Measurements from ENCODE around the gene LRP5.

Gene LRP5

DNA sequence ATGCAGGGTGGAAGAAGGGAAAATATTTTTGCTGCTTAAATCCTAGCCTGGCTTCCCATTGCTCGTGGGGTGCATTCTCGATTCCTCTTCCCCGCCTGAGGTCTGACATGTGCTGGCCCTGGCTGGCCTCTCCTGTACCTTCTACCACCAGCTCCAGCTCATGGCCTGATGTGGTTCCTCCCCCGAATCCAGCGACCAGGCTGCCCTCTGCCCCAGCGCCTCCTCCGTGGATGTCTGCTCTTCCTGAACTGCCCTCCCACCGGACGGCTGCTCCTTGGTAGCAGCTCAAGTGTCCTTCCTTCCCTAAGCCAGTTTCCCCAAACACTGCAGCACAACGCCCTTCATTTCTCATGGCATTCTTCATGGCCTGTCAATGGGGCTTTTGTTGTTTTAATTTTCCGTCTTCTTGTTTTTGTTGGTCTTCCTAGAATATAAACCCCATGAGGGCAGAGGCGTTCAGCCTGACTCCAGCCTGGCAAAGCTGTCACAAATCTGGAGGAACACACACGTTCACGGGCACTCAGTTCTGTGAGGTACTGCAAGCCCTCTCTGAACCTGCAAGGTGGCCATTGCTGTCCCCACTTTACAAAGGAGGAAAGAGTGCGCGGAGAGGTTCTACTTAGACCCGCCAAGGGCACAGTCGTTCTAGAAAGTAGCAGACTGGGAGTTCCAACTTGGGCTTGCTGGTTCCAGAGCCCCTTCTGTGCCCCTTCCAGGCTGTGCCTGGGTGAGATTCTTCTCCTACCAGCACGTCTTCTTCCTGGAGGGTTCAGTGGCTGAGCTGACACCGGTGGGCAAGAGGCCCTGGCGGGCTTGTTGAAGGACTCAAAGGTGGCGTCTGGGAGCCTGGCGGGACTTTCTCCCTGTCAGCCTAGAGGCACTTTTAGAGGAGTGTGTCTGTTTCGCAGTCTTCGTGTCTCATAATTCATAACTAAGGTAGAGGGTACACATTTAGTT is 953 bp upstream of the LRP5 start:
- DNase-seq: no peak

DNA sequence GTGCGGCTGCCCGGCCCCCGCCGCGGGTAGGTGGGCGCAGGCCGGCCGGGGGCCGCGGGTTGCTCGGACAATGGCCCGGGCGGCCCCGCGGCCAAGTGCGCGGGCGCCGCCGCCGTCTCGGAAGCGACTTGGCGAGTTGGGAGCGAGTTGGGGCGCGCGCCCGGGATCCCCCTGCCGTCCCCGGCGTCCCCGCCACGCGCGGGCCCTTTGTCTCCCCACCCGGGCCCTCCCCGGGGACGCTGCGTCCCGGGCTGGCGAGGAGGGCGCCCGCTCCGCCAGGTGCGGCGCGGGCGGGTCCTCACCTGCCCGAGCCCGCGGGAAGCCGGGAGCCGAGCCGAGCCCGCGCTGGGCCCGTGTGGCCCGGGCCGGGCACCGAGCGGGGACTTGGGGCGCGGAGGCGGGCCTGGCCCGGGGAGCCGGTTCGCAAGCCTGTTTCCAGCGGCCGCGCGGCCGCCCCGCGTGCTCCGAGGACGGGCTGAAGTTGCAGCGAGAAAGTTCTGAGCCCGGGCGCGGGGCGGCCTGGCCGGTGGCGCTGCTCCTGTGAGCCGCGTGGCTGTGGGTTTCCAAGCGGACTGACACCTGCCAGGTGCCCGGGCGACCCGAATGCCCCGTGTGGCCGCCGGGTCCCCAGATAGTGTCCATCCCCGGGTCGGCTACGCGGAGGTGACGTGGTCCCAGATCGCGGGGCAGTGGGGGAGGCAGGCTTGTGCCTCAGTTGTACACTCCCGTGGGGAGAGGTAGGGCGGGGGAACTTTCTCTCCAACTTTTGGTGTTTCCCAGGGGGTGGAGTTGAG is 586 bp downstream of the LRP5 start:
- DNase-seq: no peak

DNA sequence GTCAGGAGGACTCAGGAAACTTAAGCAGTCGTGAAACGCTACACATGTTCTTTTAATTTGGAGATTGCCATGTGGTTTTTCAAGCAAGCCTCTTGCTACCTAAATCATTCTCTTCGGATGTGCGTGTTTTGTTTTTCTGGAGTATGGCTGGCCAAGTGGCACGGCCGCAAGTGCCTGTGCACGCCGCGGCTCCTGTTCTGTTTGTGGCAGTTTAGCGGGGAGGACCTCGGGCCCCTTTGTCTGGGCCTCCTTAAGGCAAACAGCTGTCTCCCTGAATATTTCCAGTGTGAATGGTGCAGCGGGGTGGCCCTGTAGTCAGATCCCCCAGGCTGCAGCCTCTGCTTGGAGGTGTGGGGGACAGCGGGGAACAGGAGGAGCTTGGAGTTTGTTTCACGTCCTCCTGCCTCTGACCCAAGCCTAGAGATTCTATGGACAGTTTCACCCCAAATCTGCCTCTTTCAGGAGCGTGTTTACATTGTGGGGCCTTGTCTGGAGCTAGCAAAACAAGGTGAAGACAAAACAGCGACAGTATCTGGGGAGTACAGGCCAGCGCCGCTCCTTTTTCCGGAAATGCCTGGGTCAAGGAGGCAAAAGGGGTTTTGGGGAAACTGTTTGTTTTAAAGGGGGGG is 1.3 kb downstream of the LRP5 start:
- no peak for DNase-seq

DNA sequence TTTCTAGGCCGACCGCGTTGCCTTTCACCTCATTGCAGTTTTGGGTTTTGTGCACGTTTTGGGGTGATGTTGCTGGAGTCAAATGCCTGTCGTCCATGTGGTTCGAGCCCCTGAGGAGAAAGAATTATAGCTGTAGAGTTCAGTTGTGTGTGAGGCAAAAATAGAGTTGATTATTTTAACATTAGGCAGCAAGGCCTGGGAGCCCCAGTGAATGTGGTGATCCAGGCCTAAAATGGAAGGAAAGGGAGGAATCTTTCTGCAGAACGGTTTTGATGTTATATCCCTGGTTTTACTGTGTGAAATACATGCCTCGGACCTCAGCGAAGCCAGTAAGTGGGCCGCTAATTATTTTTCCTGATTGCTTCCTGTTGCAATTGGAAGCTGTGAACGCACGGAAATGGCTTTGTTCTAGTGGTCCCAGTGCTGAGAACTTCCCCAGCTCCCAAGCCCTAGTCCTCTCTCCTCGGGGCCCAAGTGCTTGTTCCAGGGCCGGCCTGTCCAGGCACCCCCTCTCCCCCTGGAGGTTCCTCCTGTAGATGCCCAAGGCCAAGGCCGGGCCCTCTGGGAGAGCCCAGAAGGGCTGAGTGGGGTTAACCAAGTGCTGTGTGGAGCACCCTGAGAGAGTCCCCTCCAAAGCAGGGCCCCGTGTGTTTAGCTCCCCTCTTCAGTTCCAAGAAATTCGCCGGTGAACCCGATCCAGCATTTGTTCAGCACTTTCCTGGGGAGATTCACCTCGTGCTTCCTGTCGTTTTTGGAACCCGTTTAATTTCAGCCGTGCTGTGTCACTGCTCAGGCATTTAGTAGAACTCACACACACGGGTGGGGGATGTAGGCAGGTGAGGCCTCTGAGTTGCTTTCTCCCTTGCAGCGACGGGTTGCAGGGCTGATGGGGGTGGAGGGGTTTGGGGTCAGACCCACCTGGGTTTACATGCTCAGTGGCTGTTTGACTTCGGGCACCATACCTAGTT is 2.1 kb downstream of the LRP5 start:
- DNase-seq: no peak

DNA sequence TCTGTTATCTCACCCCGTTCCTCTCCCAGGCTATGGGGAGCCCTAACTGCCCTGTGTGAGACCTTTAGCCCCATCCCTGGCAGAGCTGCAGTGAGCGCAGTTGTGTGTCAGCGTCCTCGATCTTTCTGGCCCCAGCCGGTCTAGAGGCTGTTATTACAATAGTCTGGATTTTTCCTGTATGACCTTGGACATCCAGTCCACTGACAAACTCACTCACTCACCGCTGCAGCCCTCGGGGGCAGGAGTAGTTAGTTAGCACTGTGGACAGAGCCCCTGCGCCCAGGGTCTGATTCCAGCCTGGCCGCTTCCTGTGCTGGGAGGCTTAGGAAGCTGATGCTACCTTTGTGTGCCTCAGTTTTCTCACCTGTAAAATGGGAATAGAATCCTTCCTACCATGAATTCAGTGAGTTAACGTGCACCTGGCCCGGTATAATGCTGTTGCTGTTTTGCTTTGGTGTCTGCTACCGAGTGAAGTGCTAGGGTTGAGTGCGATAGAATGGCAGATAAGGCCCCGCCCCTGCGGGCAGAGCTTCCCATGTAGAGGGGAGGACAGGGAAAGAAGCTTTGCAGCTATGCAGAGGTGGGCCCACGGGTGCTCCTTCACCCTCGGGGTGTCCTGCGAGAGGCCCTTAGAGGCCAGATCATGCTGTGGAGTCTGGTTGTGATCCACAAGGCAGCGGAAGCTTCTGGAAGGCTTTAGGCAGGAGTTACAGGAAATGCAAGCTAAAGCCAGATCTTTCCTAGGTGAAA is 3.0 kb downstream of the LRP5 start:
- no peak for DNase-seq

DNA sequence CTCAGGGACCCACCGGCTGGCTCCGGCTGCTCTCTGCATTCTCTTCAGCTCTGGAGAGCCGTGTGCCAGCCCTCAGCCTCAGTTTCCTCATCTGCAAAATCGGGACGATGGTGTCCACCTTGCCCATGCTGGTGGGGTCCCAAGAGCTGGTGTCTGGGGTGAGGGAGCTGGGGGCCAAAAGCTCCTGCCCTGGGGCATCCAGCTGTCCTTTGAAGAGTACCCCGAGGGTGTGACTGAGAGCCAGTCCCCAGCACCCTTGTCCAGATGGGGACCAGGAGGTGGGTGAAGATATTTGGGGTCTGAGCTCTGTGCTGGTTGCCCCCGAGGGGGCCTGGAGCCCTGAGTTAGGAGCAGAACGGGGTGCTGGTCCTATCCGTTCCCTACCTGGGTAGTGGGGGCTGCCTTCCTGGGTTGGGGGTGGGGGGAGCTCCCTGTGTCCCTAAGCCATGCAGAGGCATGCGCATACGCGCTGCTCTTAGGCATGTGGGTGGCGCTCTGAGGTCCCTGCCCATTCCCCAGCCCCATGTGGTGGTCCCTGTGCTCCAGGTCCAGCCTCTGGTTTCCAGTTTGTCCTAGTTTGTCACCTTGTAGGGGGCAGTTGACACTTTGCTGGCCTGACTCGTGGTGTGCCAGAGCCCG is 4.9 kb downstream of the LRP5 start:
- DNase-seq: no peak

DNA sequence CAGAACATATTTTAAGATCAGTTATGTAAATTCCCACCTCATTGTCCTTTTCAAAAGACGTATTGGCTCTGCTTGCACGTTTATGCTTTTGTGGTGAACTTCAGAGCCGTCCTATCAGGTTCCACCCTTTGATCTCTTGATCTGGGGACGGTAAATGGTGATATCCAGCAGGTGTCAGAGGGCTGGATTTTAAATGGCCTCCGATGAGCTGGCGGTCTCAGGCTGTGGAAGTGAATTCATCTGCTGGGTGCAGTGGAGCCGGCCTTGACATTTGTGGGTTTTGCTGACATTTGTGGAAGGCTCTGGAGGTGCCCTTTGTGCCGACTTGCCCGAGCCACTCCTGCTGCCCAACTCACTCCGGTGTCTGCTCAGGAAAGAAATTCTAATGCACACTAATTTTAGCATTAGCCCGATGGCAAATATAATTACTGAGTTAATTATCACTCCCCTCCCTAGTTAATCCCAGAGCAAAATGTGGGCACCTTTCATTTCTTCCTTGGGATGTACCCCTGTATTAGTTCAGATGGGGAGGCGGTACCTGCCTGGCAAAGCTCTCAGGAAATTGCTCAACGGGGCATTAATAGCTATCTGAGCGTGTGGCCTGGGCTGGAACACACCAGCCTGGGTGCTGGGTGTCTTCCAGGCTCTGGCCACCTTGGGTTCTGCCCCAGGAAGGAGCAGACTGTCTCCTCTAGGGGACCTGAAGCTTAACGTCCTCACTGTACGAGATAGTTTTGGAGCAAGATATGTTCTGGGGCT is 9.1 kb downstream of the LRP5 start:
- no peak for DNase-seq

DNA sequence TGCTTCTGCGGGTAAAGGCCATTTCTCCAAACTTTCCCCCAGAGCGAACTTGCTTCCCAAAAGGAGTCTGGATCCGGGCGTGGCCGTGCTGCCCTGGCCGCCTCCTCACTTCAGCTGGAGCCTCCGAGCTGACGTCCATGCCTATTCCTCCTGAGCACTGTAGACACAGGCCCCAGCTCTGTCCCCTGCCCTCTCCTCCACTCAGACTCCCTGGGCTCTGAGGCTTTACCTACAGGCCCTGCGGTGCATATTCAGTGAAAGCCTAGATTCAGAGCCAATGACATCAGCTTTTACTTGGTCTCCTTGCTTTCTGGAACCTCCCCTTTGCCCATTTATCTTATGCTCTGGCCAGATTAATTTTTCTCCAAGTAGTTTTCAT is 9.7 kb downstream of the LRP5 start:
- no peak for DNase-seq

DNA sequence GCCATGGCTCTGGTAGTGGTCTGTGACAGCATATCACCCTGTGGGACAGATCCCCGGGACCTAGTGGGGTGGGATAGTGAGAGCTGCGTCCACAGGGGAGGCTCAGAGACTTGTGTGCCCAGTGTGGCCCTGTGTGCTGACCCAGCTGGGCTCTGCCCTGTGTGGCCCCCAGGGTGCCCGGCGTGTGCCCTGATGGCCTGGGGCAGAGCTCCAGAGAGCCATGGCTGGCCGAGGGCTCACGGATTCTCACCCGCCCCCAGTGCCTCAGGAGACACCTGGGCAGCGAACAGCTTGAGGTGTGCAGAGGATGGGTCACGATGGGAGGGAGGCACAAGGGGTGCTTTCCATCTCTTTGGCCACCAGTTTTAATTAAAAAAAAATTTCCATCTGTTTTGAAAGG is 11.8 kb downstream of the LRP5 start:
- DNase-seq: no peak

DNA sequence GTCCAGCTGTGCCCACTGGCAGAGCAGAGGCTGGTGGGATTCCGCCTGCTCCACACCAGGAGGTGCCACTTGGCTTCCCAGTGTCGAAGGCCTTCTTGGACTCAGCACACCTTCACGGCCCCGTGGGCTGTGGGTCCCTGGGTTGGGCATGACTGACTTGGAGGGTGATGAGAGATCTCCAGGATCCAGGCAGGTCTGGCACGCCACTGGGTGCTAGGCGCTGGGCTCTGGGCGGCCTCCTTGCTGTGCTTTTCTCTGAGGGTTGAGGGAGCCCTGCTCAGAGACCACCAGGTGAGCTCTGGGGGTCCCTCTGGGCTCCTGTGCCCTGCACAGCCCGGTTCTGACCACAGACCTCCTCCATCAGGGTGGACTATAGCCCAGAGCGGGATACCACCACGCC is 12.3 kb downstream of the LRP5 start:
- DNase-seq: no peak

DNA sequence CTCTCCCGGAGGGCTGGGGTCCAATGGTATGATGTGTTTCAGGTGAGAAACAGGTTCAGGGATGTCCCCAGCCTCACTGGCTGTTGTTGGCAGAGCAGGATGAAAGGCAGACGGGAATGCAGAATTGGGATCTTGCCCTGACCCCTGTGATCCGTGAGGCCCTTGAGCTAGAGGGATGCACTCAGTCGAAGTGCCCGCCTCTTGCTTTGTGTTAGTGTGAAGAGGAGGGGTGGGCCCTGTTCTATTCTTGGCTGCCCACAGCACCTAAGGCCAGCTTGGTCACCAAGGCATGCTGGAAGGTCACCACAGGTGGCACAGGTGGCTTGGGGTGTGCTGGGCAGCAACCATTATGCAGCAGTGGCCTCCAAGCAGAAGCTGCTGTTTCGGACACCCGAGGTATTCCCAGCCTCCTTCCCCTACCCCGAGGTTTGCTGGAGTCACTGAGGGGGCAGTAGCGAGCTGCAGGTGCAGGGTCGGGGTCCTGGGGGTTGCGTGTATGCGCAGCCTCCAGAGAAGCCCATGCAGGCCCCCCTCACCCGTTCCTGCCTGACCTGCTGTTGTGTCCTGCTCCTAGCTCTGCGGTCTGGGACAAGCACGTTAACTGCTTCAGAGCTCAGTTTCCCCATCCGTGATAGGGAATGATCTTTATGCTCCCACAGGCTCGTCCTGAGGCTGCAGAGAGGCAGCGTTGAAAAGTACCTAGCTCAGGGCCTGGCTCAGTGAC is 13.0 kb downstream of the LRP5 start:
- no peak for DNase-seq

DNA sequence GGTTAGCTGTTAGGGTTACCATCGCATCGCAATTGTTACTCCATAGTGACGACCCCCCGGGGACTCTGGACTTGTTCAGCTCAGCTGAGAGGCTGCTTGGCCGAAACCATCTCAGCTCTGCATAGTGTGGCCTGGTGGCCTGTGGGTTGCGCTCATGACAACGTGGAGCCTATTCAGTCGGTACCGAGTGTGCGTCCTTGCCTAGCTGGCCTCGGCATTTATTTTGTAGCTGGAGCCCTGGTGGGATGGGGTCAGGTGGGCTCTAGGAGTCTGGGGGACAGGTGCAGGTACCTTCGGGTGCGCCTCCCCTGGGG is 13.5 kb downstream of the LRP5 start:
- no peak for DNase-seq

DNA sequence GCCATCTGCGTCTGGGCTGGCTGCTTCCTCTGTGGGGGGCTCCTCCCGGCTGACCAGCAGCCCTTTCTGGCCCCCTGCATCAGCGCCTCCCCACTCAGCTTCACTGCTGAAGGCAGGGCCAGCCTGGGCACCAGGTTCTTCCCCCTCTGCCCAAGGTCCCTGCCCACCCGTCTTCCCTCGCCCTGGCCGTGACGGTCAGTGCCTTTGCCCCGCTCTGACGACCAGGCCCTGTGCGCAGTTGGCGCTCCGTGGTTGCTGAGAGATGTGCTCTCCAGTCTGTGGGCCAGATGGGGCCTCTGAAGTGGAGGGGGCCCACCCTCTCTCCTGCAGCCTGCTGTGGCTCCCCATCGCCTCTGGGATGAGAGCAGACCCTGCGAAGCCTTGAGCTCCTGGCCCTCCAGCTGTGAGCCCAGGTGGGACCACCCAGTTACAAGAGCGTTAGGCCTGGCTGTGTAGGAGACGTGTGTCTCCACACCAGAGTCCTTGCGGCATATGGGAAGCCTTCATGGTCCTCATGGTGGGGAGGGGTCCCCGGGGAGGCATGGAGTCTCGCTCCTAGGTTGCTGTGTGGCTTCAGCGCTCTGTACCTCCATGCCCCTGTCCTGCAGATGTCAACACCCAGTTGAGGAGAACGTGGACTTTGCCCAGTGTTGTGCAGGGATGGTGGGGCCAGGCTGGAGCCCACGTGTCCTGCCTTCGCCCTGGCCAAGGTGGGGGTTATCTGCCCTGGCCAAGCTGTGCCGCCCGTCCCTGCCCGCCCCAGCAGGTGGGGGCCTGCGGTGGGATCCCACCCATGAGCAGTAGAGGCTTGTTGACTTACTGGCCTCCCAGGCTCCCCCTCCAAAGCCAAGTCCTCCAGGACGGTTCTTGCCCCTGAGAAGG is 14.2 kb downstream of the LRP5 start:
- no peak for DNase-seq

DNA sequence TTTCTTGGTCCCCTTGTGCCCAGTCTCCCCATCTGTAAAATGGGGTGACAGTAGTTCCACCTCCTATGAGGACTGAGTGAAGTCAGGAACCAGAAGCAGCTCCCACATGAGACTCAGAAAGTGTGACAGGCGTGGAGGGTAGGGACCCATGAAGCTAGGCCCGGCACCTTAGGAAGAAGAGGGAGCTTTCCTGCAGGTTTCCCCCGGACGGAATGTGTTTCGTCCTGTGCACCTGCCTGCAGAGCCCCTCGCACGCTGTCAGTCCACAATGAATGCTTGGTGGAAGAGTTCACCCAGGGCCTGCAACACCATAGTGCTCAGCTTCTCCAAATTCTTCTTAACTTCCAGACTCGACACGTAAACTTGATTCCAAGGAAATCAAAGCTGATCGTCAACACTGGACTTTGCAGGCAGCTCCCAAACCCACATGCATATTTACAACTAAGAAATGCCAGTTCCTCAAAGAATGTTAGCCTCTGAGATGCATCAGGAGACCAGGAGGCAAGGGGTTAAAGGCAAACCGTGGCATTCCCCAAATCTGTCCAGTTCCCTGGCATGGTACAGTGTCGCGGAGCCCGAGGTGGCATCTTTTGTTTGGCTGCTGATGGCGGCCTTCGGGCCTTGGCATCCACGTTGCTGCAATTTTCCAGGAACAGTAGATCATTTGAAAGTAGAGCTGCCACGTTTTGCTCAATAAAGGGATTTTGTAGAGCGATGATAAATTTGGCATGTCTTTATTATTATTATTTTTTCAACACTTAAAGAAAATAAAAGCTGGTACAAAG is 15.4 kb downstream of the LRP5 start:
- DNase-seq: no peak

DNA sequence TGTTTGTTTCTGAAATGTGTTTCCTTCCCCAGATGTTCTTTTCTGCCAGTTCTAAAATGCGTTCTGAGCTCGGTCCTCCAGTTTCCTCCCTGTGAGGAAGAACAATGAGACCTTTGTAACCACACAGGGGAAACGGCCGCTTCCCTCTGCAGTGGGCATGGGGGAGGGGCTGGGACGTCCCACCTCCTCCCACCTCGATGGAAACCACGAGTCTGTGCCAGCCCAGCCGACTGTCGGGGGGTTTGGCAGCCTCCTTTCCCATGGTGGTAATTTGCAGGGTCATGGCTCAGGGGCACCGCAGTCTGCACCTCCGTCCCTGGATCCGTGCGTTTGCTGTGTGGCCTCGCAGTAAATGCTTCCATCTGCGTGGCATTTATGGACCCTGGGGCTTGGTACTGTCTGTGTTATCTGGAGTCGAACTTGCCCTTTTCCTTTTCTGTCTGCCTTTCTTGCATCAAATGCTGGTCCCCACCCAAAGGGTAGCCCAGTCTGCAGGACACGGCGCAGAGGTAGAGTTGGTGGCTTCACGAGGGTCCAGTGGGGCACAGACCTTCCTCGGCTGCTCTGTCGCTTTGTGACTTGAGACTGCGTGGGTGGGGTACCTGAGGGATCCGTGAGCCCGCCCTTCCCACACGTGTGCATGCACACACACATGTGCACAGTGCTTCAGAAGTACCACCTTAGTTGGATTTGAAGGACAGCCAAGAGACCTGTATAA is 16.1 kb downstream of the LRP5 start:
- peak; percentile 34 for DNase-seq

DNA sequence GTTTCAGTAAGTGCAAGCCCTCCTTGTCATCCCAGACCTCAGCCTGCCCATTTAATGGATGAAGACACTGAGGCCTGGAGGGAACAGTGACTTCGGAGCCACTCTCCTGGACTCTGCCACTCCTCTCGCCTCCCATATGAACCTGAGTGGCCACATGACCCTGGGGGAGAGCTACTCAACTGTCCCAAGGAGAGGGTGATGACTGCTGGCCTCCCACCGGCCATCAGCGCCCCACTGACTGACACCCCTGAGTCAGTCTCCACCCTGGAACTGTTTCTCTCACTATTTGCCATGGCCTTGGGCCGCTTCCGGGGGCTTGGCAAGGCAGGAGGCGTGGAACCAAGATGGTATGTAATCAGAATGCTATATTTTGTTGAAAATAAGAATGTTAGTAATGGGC is 17.1 kb downstream of the LRP5 start:
- DNase-seq: no peak

DNA sequence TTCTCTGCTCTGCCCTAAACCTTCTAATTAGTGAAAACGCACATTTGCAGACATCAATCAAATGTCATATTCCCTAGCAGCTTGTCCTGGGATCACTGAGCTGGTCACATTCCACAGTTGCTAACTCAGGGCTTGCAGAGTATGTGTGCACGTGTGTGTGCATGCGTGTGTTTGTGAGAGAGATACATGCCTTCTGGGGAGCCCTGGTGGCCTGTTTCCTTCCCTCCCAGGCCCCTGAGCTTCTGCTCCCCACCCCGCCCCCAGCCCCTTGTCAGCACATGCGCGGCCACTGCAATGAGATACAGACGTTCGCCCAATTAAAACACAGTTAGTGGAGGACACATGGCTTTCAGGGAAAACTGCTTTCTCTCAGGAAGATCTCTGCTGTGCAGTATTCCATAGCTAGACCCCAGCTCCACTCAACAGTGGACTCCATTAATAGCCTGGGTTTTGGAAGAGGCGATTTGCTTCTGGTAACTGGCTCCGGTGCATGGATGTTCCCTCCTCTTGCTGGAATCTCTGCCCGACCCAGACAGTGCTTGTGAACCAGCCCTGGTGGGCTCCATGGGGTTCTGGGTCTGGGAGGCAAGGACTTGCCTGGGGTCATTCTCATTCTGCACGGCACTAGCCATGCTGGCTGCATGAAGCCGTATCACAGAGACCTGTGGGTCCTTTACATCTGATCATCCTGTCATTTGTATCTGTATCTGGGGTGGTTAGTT is 17.7 kb downstream of the LRP5 start:
- DNase-seq: no peak
